ENCODE data around the gene EPHB4. TPM values are rescaled to one million over a fixed set of nuclear protein-coding genes. Genes with fewer than 3 reads are reported as not detected.

EPHB4 gene
- total and polyA plus RNA-seq, 2 of the 8 experiments (the other 6 are each of a cell fraction or from before 2014, with no cell fraction given) = 85.0 to 113 TPM

- Histone ChIP-seq H3K4me3 (ENCODE audit: extremely low read depth in 1 of 4, insufficient read depth in 2 of 4, low read depth in 3 of 4, low read length in 4 of 4) (no peak overlapping the region), H2BK5ac (ENCODE audit: low read depth, low read length) (no peak overlapping the region), H3K4ac (replicated peaks; ENCODE audit: insufficient read length, low read depth, low read length) (no peak overlapping the region), H3K9ac (replicated peaks in 1 of 4; ENCODE audit: extremely low read depth in 1 of 4, low read depth in 3 of 4, low read length in 3 of 4) (no peak overlapping the region), H4K8ac (ENCODE audit: extremely low read depth, insufficient read depth, low read length) (no peak overlapping the region), H4K20me1 (replicated peaks in 1 of 2; ENCODE audit: control insufficient read depth in 1 of 2, insufficient read depth in 2 of 2, low read length in 2 of 2) (peaks cover 0 to 6% of the 10 kb centered on the region in 2 experiments), H3K9me3 (ENCODE audit: insufficient read depth in 2 of 2, low read depth in 1 of 2, low read length in 1 of 2) (no peaks in the 10 kb centered on the region), H2AFZ (ENCODE audit: low read length) (no peak overlapping the region), H3K4me1 (replicated peaks in 1 of 4; ENCODE audit: control insufficient read depth in 3 of 4, insufficient read depth in 4 of 4, low read length in 3 of 4) (peaks cover 2 to 13% (median 11%) of the 10 kb centered on the region in 4 experiments), H3K79me2 (ENCODE audit: control insufficient read depth in 1 of 2, insufficient read depth in 2 of 2, low read length in 2 of 2) (peaks cover 0 to 11% of the 10 kb centered on the region in 2 experiments; a peak in 3 of 4 replicates), H2BK120ac (replicated peaks; ENCODE audit: low read depth, low read length) (no peak overlapping the region), H2BK15ac (ENCODE audit: low read length) (no peak overlapping the region), H3K36me3 (ENCODE audit: control insufficient read depth in 2 of 4, insufficient read depth in 4 of 4, low read length in 3 of 4) (peaks cover 6 to 22% (median 11%) of the 10 kb centered on the region in 4 experiments; a peak in 7 of 8 replicates), H3K27ac (ENCODE audit: low read depth, low read length) (no peak overlapping the region), H3K27me3 (replicated peaks in 1 of 4; ENCODE audit: control insufficient read depth in 3 of 4, extremely low read depth in 1 of 4, insufficient read depth in 3 of 4, low read length in 3 of 4) (no peaks in the 10 kb centered on the region), H3K79me1 (ENCODE audit: low read depth, low read length) (peaks cover 5% of the 10 kb centered on the region), H4K5ac (ENCODE audit: insufficient read length, low read depth, low read length) (no peak overlapping the region), H3K23me2 (ENCODE audit: low read depth, low read length) (peaks cover 6% of the 10 kb centered on the region; the same call in 1 of the 2 replicates), H2AK5ac (ENCODE audit: low read depth, low read length) (no peak overlapping the region), H3K18ac (ENCODE audit: extremely low read depth, low read length) (no peak overlapping the region), H2BK12ac (ENCODE audit: low read depth, low read length) (no peak overlapping the region), H3K4me2 (ENCODE audit: insufficient read depth in 1 of 2, low read depth in 2 of 2, low read length in 2 of 2) (no peak overlapping the region), H2BK20ac (ENCODE audit: low read length) (no peak overlapping the region), H3K14ac (ENCODE audit: insufficient read length) (no peak overlapping the region), H3K56ac (replicated peaks; ENCODE audit: insufficient read length, low read depth, low read length) (no peak overlapping the region), H4K91ac (replicated peaks; ENCODE audit: insufficient read length, low read length) (no peak overlapping the region), H3K23ac (ENCODE audit: insufficient read length) (no peak overlapping the region)
- TF ChIP-seq EZH2 (IDR thresholded peaks at IDR 0.05; ENCODE audit: low read depth, low read length, severe bottlenecking) (no peak), YY1 (IDR thresholded peaks at IDR 0.05; ENCODE audit: low read depth, low read length) (no peak), TAF1 (IDR thresholded peaks at IDR 0.05; ENCODE audit: low read depth, low read length) (no peak), JUND (IDR thresholded peaks at IDR 0.05; ENCODE audit: low read length) (no peak), SIN3A (conservative IDR thresholded peaks at IDR 0.05 in 1 of 2, IDR thresholded peaks at IDR 0.05 in 1 of 2; ENCODE audit: low read depth in 1 of 2, low read length in 2 of 2) (no peak), KDM4A (IDR thresholded peaks at IDR 0.05; ENCODE audit: low read depth, low read length, severe bottlenecking) (no peak), EGR1 (IDR thresholded peaks at IDR 0.05; ENCODE audit: borderline replicate concordance, low read depth, low read length) (no peak), SIX5 (IDR thresholded peaks at IDR 0.05; ENCODE audit: low read depth, low read length) (no peak), MAFK (IDR thresholded peaks at IDR 0.05; ENCODE audit: low read depth, low read length) (no peak)
- TF ChIP-seq, protein P1, sequence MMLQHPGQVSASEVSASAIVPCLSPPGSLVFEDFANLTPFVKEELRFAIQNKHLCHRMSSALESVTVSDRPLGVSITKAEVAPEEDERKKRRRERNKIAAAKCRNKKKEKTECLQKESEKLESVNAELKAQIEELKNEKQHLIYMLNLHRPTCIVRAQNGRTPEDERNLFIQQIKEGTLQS (IDR thresholded peaks at IDR 0.05; ENCODE audit: insufficient read depth, low read depth, low read length) = no peak
- DNase-seq (ENCODE audit: low read depth in 1 of 2, low spot score in 2 of 2) = no peak
- POLR2A ChIA-PET (ENCODE audit: partially characterized antibody) = interaction anchor here (0.8 to 2.1 kb wide), 5 partner anchors 8 to 60 kb away, joined by 3 to 10 read pairs (median 3); no protein-coding TSS in a partner anchor
- no peak for FAIRE-seq
- CTCF ChIA-PET (ENCODE audit: partially characterized antibody) = interaction anchor here (1.4 to 4.5 kb wide), 3 partner anchors 7 to 172 kb away, joined by 4 to 25 read pairs (median 8); no protein-coding TSS in a partner anchor
- WGBS, 2 experiments (ENCODE audit: extremely low coverage in 1 of 2, insufficient coverage in 1 of 2, insufficient read length in 1 of 2, insufficient replicate concordance in 2 of 2, low coverage in 1 of 2, low lambda C conversion rate in 2 of 2, missing lambda C conversion rate in 1 of 2) = 89% methylated on average over 10 of the region's 10 CpGs; no CpG with 5 or more reads in 1 of the 2 experiments
Measured at GRCh38 chr7:100863406-100863950, 36.2 kb upstream of the EPHB4 start.

Measured in H1 (cell line).